ENCODE measurements around the gene HLF. TPM values are rescaled to one million over a fixed set of nuclear protein-coding genes. Genes with fewer than 3 reads are reported as not detected.
A peak's percentile ranks its signal among the peaks of the same experiment; 100 is the strongest.

Gene HLF
- total RNA-seq, 2 experiments from 2014 or later = 0.67 to 1.3 TPM

DNA sequence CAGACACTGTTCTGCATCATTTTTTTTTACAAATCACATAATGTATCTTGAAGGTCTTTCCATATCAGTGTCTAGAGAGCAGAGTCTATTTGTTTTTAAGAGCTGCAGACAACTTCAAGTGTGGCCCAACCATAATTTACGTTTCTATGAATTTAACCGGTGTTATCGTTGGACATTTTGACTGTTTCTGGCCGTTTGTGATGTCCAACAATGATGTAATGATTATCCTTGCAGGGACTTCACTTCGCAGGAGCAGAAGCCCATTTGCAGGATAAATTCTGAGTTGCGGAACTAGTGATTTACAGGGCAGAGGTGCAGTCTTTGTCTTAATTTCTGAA, 26.9 kb upstream of the HLF start:
- Mint-ChIP-seq H3K4me1 (peaks cover 8% of the 10 kb centered on the region), H3K4me3 (peak overlapping the region; percentile 21), H3K36me3 (no peaks in the 10 kb centered on the region), H3K9me3 (no peaks in the 10 kb centered on the region), H3K27me3 (peaks cover 26% of the 10 kb centered on the region), H3K27ac (no peak overlapping the region)
- DNase-seq (no peak), ATAC-seq (ENCODE audit: low read depth) (no peak)
- POLR2A ChIA-PET = interaction anchor here (0.8 to 0.9 kb wide), 2 partner anchors 26 to 111 kb away, joined by 3 read pairs; no protein-coding TSS in a partner anchor

DNA sequence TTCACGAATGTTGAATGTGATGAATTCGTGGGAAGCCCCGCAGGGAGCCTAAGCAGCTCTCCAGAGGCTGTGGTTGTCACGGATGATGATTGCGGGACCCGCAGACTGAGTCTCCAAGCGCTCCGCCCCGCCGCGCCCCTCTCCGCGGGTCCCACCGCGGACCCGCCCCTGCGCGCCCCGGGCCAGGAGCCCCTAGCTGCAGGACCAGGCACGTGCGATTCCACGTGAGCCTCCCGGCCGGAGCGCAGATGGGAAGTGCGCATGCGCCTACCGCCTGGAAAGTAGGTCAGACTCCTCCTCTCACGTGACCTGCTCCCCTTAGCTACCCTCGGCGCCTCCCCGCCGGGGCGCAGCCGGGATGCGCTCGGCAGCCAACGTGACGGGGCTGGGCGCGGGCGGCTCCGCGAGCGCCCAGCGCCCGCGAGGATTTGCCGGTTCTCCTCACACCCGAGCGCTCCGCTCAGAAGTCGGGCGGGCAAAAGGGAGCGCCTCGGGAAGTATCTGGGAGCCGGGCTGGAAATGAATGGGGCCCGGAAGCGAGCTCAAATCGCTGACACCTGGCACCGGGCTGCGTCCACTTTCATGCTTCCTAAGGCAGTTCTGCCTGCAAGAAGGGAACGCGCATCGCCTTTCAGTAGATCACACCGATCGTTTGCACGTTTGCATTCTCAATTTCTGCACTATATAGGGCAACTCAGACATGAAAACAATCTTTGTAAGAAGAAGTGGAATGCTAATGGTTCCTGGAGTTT, 26.4 kb upstream of the HLF start:
- DNase-seq (peak; percentile 80), ATAC-seq (ENCODE audit: low read depth) (peak; percentile 98)
- Mint-ChIP-seq H3K36me3 (no peaks in the 10 kb centered on the region), H3K4me1 (peaks cover 8% of the 10 kb centered on the region), H3K4me3 (peak overlapping the region; percentile 81), H3K9me3 (no peaks in the 10 kb centered on the region), H3K27ac (no peak overlapping the region), H3K27me3 (peaks cover 30% of the 10 kb centered on the region)
- POLR2A ChIA-PET = interaction anchor here (0.8 to 0.9 kb wide), 2 partner anchors 25 to 110 kb away, joined by 3 read pairs; no protein-coding TSS in a partner anchor

DNA sequence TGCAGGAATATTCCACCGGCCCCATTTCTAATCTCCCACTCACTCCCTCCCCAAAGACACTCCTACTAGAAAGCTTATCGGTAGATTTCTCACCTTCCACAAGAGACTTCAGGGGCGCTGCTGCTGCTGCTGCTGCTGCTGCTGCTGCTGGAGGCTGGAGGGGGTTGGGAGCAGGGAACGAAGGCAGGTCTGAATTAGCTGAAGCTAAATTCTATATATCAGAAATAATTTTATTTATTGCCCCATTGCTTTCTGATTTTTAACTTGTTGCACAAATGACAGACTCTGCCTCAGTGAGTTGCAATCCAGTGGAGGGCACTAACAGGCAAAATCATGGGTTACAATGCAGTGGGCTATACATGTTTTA, 25.8 kb upstream of the HLF start:
- Mint-ChIP-seq H3K36me3 (no peaks in the 10 kb centered on the region), H3K27me3 (peaks cover 35% of the 10 kb centered on the region), H3K4me3 (peak overlapping the region; percentile 81), H3K27ac (no peak overlapping the region), H3K9me3 (no peaks in the 10 kb centered on the region), H3K4me1 (peaks cover 8% of the 10 kb centered on the region)
- ATAC-seq (ENCODE audit: low read depth) = no peak
- no peak for DNase-seq
- POLR2A ChIA-PET = no interaction called here

DNA sequence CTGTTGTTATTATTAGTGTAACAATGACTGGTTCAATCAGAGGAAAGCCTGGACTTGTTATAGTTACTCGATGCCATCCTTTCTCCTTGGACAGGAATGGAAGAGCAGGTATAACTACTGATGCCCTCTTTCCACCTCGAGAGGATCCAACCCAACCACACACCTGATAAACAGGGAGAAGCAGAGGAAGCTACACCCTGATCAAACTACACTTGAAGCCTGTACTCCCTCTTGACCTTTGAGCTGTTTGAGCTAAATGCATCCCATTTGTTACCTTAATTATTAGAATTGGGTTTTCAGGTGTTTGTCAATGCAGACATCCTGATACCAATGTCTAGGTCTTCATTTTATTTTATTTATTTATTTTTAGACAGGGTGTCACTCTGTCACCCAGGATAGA, 23.7 kb upstream of the HLF start:
- Mint-ChIP-seq H3K36me3 (no peaks in the 10 kb centered on the region), H3K9me3 (no peaks in the 10 kb centered on the region), H3K27ac (no peak overlapping the region), H3K27me3 (peaks cover 47% of the 10 kb centered on the region), H3K4me1 (peaks cover 8% of the 10 kb centered on the region), H3K4me3 (no peak overlapping the region)
- POLR2A ChIA-PET = no interaction called here
- DNase-seq (no peak), ATAC-seq (ENCODE audit: low read depth) (no peak)

DNA sequence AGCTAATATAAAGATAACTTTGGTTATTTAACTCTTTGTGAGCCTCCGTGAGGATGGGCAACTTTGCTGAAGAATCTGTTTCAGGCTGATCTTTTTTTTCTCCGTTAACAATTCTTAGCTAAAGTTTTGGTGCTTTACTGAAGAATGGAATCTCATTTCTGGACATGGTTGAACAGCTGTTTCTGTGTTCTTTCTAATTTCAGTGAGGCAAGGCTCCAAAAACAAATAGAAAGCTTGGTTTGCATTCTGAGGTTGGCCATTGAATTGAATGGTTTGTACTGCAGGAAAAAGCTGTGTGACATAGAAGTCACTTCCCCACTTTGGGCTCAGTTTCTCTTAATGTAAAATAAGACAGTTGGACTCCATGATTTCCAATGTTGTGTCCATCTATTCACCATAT, 22.3 kb upstream of the HLF start:
- H3K4me3 Mint-ChIP-seq = no peak overlapping the region
- DNase-seq = no peak
- H3K9me3 Mint-ChIP-seq = no peaks in the 10 kb centered on the region
- ATAC-seq (ENCODE audit: low read depth) = no peak
- no peaks in the 10 kb centered on the region for H3K36me3 Mint-ChIP-seq
- H3K27ac Mint-ChIP-seq = no peak overlapping the region
- H3K27me3 Mint-ChIP-seq = peaks cover 44% of the 10 kb centered on the region
- peaks cover 7% of the 10 kb centered on the region for H3K4me1 Mint-ChIP-seq
- POLR2A ChIA-PET = no interaction called here

DNA sequence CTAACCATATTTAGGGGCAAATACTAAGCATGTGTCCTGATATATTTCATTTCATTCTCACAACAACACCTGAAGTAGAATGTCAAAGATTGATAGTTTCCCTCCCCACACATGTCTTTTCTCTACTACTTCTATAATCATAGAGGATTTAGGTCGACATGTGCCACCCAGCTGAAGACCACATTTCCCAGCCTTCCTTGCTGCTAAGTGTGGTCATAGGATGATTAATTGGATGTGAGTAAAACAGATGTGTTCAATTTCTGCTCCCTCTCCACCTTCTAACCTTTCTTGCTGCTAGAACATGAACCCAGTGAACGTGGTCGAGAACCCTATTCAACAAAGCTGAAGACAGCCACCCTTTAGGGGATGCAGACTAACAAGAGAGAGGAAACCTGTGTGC, 18.8 kb upstream of the HLF start:
- H3K36me3 Mint-ChIP-seq = no peaks in the 10 kb centered on the region
- ATAC-seq (ENCODE audit: low read depth) = no peak
- no peak overlapping the region for H3K4me3 Mint-ChIP-seq
- H3K27me3 Mint-ChIP-seq = peaks cover 30% of the 10 kb centered on the region
- no peaks in the 10 kb centered on the region for H3K9me3 Mint-ChIP-seq
- no peaks in the 10 kb centered on the region for H3K4me1 Mint-ChIP-seq
- no peak overlapping the region for H3K27ac Mint-ChIP-seq
- POLR2A ChIA-PET = no interaction called here
- no peak for DNase-seq

DNA sequence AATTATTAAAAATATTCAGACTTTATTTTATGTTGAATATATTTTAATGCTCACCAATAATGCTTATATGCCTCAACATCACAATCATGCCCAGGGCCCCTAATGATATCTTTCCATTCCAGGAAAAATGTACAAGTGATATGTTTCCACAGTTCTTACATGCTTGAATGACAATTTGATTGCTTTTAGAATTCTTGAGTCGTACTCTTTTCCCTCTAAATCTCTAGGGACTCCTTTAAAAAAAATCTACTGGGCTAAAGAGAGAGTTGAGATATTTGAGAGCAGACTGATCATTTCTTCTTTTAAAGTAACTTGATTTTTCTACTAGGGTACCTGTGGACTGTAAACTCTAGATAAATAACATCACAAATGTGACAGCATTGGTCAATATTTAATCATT, 18.2 kb upstream of the HLF start:
- H3K27me3 Mint-ChIP-seq = peaks cover 33% of the 10 kb centered on the region
- no peak for DNase-seq
- H3K9me3 Mint-ChIP-seq = no peaks in the 10 kb centered on the region
- no peaks in the 10 kb centered on the region for H3K36me3 Mint-ChIP-seq
- H3K27ac Mint-ChIP-seq = no peak overlapping the region
- no peak for ATAC-seq (ENCODE audit: low read depth)
- H3K4me3 Mint-ChIP-seq = no peak overlapping the region
- POLR2A ChIA-PET = no interaction called here
- H3K4me1 Mint-ChIP-seq = no peaks in the 10 kb centered on the region

DNA sequence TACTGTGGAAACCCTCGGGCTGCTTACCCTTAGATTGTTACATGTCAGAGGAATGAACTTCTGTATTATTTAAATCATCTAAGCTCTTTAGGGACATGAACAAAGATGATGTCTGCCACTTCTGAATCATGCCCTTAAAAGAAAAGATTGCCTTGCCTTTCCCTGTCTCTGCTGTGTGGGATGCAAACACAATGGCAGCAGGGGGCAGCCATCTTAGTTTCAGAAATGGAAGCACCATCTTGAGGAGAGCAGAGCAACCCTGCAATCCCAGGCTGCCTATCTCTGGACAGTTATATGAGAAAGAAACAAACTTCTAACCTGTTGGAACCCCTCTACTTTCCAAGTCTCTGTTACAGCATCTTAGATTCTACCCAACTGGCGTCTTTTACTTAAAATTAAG, 16.7 kb upstream of the HLF start:
- no peaks in the 10 kb centered on the region for H3K4me1 Mint-ChIP-seq
- POLR2A ChIA-PET = no interaction called here
- no peak overlapping the region for H3K4me3 Mint-ChIP-seq
- no peaks in the 10 kb centered on the region for H3K36me3 Mint-ChIP-seq
- no peak for ATAC-seq (ENCODE audit: low read depth)
- H3K27me3 Mint-ChIP-seq = peaks cover 32% of the 10 kb centered on the region
- H3K9me3 Mint-ChIP-seq = no peaks in the 10 kb centered on the region
- DNase-seq = no peak
- no peak overlapping the region for H3K27ac Mint-ChIP-seq

DNA sequence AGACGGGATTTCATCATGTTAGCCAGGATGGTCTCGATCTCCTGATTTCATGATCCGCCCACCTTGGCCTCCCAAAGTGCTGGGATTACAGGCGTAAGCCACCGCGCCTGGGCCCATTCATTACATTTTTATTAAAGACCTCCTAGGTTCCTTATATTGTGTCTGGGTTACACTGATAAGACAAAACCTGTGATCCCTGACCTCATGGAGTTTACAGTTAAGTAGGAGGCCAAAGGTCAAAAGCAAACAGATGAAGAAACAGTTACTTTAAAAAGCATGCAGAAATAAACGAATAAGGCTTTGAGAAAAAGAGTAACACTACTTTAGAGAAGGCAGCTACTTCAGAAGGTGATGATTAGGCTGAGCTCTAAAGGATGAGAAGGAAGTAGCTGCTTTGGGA, 14.9 kb upstream of the HLF start:
- Mint-ChIP-seq H3K27me3 (peaks cover 23% of the 10 kb centered on the region), H3K4me1 (no peaks in the 10 kb centered on the region), H3K36me3 (no peaks in the 10 kb centered on the region), H3K27ac (no peak overlapping the region), H3K4me3 (no peak overlapping the region), H3K9me3 (no peaks in the 10 kb centered on the region)
- no peak for DNase-seq
- POLR2A ChIA-PET = no interaction called here
- ATAC-seq (ENCODE audit: low read depth) = no peak

DNA sequence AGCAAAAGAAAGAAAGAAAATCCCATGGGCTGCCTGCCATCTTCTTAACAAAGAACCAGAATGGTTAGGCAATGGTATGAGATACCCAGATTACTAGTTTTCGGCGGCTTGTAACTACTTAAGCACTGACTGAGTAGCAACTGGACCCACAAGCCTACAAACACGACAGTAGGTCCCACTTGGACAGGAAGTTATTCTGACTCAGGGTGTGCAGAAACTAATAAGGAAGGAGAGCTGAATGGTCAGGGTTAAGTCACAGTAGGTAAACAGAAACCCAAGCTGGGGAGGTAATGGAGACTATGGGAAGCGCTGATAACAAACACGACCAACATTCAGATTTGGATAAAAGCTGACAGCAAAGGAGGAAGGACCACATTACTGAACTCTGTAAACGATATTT, 10.4 kb upstream of the HLF start:
- Mint-ChIP-seq H3K27ac (no peak overlapping the region), H3K4me1 (no peaks in the 10 kb centered on the region), H3K4me3 (no peak overlapping the region), H3K27me3 (peaks cover 32% of the 10 kb centered on the region), H3K36me3 (no peaks in the 10 kb centered on the region), H3K9me3 (no peaks in the 10 kb centered on the region)
- ATAC-seq (ENCODE audit: low read depth) (no peak), DNase-seq (no peak)
- POLR2A ChIA-PET = no interaction called here

DNA sequence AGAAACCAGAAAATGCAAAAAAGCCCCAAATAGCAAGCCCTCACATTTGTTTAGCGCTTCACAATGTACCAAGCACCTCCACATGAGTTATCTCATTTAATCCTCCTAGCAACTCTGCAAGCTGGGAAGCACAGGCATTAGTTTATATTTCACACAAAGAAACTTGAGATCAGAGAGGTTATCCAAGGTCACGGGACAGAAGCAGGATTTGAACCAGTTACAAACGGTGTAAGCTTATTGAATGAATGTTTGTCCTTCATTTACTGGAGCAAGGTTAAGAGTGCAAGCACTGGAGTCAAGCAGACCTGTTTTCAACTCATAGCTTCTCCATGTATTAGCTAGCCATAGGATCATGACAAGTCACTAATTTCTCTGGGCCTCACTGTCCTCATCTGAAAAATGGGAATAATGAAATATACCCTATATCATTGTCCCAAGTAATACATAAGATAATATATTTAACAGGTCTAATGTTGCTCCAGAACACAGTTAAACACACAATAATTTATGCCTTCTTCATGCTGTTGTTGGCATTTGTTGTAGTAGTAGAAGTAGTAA, 6.1 kb upstream of the HLF start:
- no peak overlapping the region for H3K27ac Mint-ChIP-seq
- POLR2A ChIA-PET = no interaction called here

DNA sequence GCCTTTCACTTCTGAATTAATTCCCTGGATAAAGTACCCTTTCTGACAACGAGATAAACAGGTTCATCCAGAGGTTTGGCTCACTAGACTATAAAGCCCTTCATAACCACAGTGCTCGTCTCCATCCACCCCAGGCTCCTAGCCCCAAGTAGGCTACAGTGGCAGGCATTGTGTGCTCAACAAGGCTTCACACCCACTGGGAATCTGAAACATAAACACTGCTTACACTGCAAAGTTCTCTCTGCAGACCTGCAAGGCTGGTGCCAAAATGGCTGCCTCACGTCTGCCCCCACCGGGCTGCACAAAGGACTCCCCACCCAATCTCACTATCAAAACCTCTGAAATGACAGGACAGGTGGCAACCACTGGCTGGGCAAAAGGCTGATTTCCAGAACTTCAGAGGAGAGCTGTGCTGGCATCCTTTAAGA, 5.1 kb upstream of the HLF start:
- no peak for ATAC-seq (ENCODE audit: low read depth)

More for the DNA sequence above, 6.1 kb upstream of the HLF start:
- H3K27me3 Mint-ChIP-seq = peaks cover 59% of the 10 kb centered on the region
- H3K36me3 Mint-ChIP-seq = no peaks in the 10 kb centered on the region
- peaks cover 5% of the 10 kb centered on the region for H3K4me1 Mint-ChIP-seq
- no peak for DNase-seq
- H3K9me3 Mint-ChIP-seq = peaks cover 2% of the 10 kb centered on the region
- ATAC-seq (ENCODE audit: low read depth) = no peak
- H3K4me3 Mint-ChIP-seq = no peak overlapping the region

DNA sequence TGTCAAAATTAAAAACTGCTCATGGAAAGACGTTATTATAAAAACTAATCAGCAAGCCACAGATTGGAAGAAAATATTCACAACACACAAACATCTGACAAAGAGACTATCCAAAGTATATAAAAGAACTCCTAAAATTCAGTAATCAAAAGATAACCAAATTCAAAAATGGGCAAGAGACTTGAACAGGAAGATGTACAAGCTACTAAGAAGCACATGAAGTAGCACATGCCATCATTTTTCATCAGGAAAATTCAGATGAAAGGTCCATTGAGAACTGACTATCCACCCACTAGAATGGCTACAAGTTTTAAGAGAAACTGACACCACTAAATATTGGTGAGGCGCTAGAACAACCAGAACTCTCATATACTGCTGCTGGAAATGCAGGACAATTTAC, 3.4 kb upstream of the HLF start:
- Mint-ChIP-seq H3K27me3 (peaks cover 70% of the 10 kb centered on the region), H3K9me3 (peaks cover 2% of the 10 kb centered on the region), H3K27ac (no peak overlapping the region), H3K4me3 (no peak overlapping the region), H3K4me1 (peaks cover 13% of the 10 kb centered on the region), H3K36me3 (no peaks in the 10 kb centered on the region)
- DNase-seq (no peak), ATAC-seq (ENCODE audit: low read depth) (no peak)
- POLR2A ChIA-PET = no interaction called here

More for the DNA sequence above, 5.1 kb upstream of the HLF start:
- no peak for DNase-seq
- peaks cover 69% of the 10 kb centered on the region for H3K27me3 Mint-ChIP-seq
- H3K36me3 Mint-ChIP-seq = no peaks in the 10 kb centered on the region
- no peak overlapping the region for H3K4me3 Mint-ChIP-seq
- POLR2A ChIA-PET = no interaction called here
- peaks cover 2% of the 10 kb centered on the region for H3K9me3 Mint-ChIP-seq
- H3K27ac Mint-ChIP-seq = no peak overlapping the region
- H3K4me1 Mint-ChIP-seq = peaks cover 13% of the 10 kb centered on the region

DNA sequence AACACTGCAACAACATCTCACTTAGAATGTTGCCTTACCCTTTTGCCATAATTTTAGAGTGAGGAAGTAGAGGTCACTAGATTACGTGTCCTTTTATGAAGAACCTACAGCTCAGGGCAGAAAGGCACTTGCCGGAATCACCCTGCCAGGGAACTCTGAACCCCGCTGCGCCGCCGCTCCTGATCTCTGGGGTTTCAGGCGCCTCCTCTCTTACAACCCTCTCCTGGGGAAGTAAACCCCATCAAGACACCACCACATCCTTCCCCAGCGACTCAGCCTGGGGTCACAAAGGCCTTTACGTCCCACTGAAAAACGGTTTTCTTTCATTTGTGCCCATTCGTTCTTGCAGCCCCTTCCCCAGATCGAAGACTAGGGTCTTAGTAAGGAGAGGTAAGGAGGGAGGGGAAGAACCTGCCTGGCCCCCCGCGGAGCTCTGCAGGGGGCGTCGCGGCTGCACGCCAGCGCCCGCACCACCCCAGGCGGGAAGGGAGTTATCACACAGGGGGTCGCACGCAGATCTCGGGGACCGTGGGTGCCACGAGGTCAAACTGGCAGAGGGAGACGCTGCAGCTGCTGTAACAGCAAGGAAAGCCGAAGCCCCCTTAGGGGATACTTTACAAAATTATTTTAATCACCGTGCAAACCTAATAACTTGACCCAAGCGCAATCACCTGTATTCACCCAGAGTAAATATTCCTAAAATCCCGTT, 1.0 kb upstream of the HLF start:
- POLR2A ChIA-PET = interaction anchor here (0.6 to 1.0 kb wide), 3 partner anchors 26 to 295 kb away, joined by 3 to 5 read pairs (median 3); no protein-coding TSS in a partner anchor
- Mint-ChIP-seq H3K9me3 (peaks cover 2% of the 10 kb centered on the region), H3K27me3 (peaks cover 84% of the 10 kb centered on the region), H3K4me1 (peaks cover 13% of the 10 kb centered on the region), H3K4me3 (peak overlapping the region; percentile 77), H3K36me3 (no peaks in the 10 kb centered on the region), H3K27ac (no peak overlapping the region)
- ATAC-seq (ENCODE audit: low read depth) = no peak
- peak; percentile 37 for DNase-seq

Data from activated naive CD8-positive, alpha-beta T cell treated with anti-CD3 and anti-CD28 coated beads, Interleukin-2, amount 10 ng/mL, durations not matched to agents 7 days and 5 days (primary cell).